GM12891 (cell line): Measurements from ENCODE around the gene WDR91.

ENCODE experiments used
- POLR2A ChIP-seq: IDR thresholded peaks from 2 replicates; pipeline ENCODE4 v1.6.1; 2011; ENCODE audit warnings: low read depth, low read length, control low read depth
- TAF1 ChIP-seq: IDR thresholded peaks from 2 replicates; pipeline ENCODE4 v1.6.1; 2011; ENCODE audit warnings: low read depth, low read length, control low read depth

DNA sequence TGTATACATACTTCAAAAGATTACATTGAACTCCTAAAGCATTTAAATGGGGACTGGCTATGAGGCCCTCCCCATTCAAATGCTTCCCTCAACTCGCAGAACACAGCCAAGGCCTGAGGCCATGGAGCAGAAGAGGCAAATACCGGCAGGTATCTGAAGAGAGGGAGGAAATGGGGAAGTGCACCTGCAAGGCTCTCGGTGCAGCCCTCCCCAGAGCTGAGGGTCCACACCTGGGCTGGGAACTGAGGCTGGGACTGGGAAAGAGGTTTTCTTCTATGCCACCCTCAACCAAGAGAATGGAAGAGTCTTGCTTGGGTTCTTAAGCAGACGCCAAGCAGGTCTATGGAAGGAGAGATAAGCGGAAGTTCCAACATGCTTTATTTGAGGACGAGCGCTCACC, 27.8 kb downstream of the WDR91 start:
- TF ChIP-seq TAF1 = no peak
- TF ChIP-seq POLR2A = no peak
